NCI-H2107 treated with DMSO at 0.1 percent for 48 hours (cell line): Measurements from ENCODE around the gene EEF1A2.

Source experiments
- DNase-seq: peaks from one replicate; lab custom pipeline; 2025; ENCODE audit not compliant: unreplicated experiment; lab: John Stamatoyannopoulos, UW

Gene EEF1A2

GRCh38 chr20:63455568-63455859 lies 43.4 kb downstream of the EEF1A2 start:
- DNase-seq, result no peak

- DNase-seq, result peak; percentile 18
These were observed 43.9 kb downstream of the EEF1A2 start for GRCh38 chr20:63454731-63455567.

- no peak for DNase-seq
These were observed 45.9 kb downstream of the EEF1A2 start for GRCh38 chr20:63452821-63453523.

GRCh38 chr20:63452341-63452740 lies 46.5 kb downstream of the EEF1A2 start:
- DNase-seq, result no peak

- no peak for DNase-seq
These were observed 47.1 kb downstream of the EEF1A2 start for GRCh38 chr20:63451821-63452220.

GRCh38 chr20:63449796-63450730 lies 48.8 kb downstream of the EEF1A2 start:
- DNase-seq, result no peak

- DNase-seq, result no peak
These were observed 49.9 kb downstream of the EEF1A2 start for GRCh38 chr20:63449025-63449424.

GRCh38 chr20:63448031-63448430 lies 50.9 kb downstream of the EEF1A2 start:
- DNase-seq, result no peak

- no peak for DNase-seq
These were observed 51.6 kb downstream of the EEF1A2 start for GRCh38 chr20:63447320-63447719.

GRCh38 chr20:63446216-63447024 lies 52.5 kb downstream of the EEF1A2 start:
- no peak for DNase-seq

GRCh38 chr20:63445075-63445734 lies 53.7 kb downstream of the EEF1A2 start:
- no peak for DNase-seq

- DNase-seq, result no peak
These were observed 54.3 kb downstream of the EEF1A2 start for GRCh38 chr20:63444548-63444947.

- peak; percentile 15 for DNase-seq
These were observed 55.1 kb downstream of the EEF1A2 start for GRCh38 chr20:63443606-63444395.

GRCh38 chr20:63442100-63442493 lies 56.8 kb downstream of the EEF1A2 start:
- DNase-seq, result peak; percentile 43

GRCh38 chr20:63441136-63442099 lies 57.5 kb downstream of the EEF1A2 start:
- DNase-seq, result no peak

GRCh38 chr20:63440366-63440955 lies 58.4 kb downstream of the EEF1A2 start:
- no peak for DNase-seq

- no peak for DNase-seq
These were observed 59.0 kb downstream of the EEF1A2 start for GRCh38 chr20:63439866-63440265.

- DNase-seq, result no peak
These were observed 60.8 kb downstream of the EEF1A2 start for GRCh38 chr20:63438121-63438520.
